Thyroid gland (tissue), 4 donors: ENCODE results near the gene ZYX. TPM values are rescaled to one million over a fixed set of nuclear protein-coding genes. Genes with fewer than 3 reads are reported as not detected.

ENCODE experiments used
- DNase-seq, 2 donors: peaks; one replicate each; pipeline ENCODE4 v3.0.0-alpha.2; 2019
- H3K27ac ChIP-seq, 3 donors: fragments of 200-600 bp; sonication (generic); 1 replicate in 2 of 3; 2 replicates in 1 of 3; pipeline ENCODE4 v1.5.1; 2016 to 2019; ENCODE audit warnings: mild to moderate bottlenecking in 1 of 3, moderate library complexity in 1 of 3
- H3K27me3 ChIP-seq: fragments of 200-600 bp; sonication (generic); one replicate; pipeline ENCODE4 v1.5.1; 2019
- H3K36me3 ChIP-seq, 2 donors: fragments of 200-600 bp; sonication (generic); one replicate each; pipeline ENCODE4 v1.5.1; 2016 to 2019
- H3K4me1 ChIP-seq, 2 donors: fragments of 200-600 bp; sonication (generic); one replicate each; pipeline ENCODE4 v1.5.1; 2017 to 2019
- H3K4me3 ChIP-seq, 3 donors: fragments of 200-600 bp; sonication (generic); replicated peaks in 1 of 3; 1 replicate in 2 of 3; 2 replicates in 1 of 3; pipeline ENCODE4 v1.5.1; 2016; ENCODE audit warnings: mild to moderate bottlenecking in 1 of 3
- H3K9me3 ChIP-seq: fragments of 200-600 bp; sonication (generic); one replicate; pipeline ENCODE4 v1.5.1; 2017
- POLR2A ChIP-seq, 2 donors: fragments of 450-650 bp; IDR thresholded peaks; one replicate each; pipeline ENCODE4 v1.6.1; 2017; ENCODE audit warnings: antibody characterized with exemption in 2 of 2, mild to moderate bottlenecking in 2 of 2, moderate library complexity in 1 of 2
- WGBS, 2 donors: methylation state at CpG; one replicate each; pipeline ENCODE4 v1.1.5; 2017; 5-methylcytosine and 5-hydroxymethylcytosine counted together
- intact Hi-C: fragments of 100-400 bp; cut with DNase I; formaldehyde crosslinking; loops from one replicate; pipeline ENCODE4 v1.15.1; 2023
- total RNA-seq, 4 donors: library from RNA; depleted of rRNA; stranded (reverse); fragments of >200 nt; gene quantifications; one replicate each; pipeline ENCODE4 v1.2.3, GENCODE V29; 2016
- TF ChIP-seq, protein P1 (sequence below), 6 experiments: fragments of 200-600 bp in 3 of 6; fragments of 450-650 bp in 3 of 6; sonication (generic) in 3 of 6; IDR thresholded peaks; one replicate each; pipeline ENCODE4 v1.5.1; 2016 to 2019; ENCODE audit warnings: antibody characterized with exemption in 6 of 6, mild to moderate bottlenecking in 2 of 6, inconsistent platforms in 1 of 6, moderate library complexity in 1 of 6

ZYX gene
- total RNA-seq, 4 donors from 2014 or later = 24.6 to 55.4 (median 31.3) TPM

DNA sequence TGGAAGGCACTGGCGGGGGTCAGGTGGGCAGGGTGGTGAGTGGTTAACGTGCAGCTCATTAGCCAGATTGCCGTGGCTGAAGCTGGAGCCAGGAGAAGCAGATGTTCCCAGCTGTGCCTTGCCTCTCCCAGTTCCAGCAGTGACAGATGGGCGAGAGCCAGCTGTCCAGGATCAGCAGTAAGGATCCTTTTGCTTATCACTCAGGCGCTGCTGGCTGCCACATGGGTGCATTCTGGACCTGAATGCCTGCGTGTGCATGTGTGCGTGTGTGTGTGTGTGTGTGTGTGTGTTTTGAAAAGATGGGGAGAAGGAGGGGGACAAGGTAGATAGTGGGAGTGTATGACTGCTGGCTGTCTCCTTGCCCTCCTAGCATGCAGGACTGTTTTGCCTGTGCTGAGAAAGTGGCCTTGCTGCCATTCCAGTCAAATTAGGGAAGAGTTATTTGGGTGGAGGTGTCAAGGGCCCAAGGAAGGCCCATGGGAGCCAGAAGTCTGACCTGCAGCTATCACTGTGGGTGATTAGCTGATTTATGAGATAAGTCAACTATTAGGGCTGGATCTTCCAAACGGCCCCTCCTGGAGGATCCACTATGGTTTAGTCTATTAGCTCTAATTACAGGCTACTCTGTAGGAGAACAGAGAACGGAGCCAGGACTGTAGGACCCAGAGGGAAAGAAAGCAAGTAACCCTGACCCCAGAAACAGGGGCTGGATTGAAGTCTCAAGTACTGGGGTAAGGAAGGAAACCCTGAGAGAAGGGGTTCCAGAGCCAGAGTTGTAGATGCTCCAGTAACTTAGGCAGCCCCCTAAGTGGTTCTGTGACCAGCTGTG lies 24.2 kb downstream of the ZYX start:
- Histone ChIP-seq H3K36me3 (no peaks in the 10 kb centered on the region), H3K27me3 (no peaks in the 10 kb centered on the region), H3K4me3 (no peak overlapping the region), H3K9me3 (no peaks in the 10 kb centered on the region), H3K27ac (no peak overlapping the region), H3K4me1 (peaks cover 19 to 22% of the 10 kb centered on the region in 2 donors)
- 68 to 78% methylated on average over 8 to 9 of the region's 9 CpGs for WGBS, 2 donors
- no peak for DNase-seq
- TF ChIP-seq, protein P1, sequence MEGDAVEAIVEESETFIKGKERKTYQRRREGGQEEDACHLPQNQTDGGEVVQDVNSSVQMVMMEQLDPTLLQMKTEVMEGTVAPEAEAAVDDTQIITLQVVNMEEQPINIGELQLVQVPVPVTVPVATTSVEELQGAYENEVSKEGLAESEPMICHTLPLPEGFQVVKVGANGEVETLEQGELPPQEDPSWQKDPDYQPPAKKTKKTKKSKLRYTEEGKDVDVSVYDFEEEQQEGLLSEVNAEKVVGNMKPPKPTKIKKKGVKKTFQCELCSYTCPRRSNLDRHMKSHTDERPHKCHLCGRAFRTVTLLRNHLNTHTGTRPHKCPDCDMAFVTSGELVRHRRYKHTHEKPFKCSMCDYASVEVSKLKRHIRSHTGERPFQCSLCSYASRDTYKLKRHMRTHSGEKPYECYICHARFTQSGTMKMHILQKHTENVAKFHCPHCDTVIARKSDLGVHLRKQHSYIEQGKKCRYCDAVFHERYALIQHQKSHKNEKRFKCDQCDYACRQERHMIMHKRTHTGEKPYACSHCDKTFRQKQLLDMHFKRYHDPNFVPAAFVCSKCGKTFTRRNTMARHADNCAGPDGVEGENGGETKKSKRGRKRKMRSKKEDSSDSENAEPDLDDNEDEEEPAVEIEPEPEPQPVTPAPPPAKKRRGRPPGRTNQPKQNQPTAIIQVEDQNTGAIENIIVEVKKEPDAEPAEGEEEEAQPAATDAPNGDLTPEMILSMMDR (IDR thresholded peaks at IDR 0.05) = no peak
- TF ChIP-seq POLR2A (IDR thresholded peaks at IDR 0.05) = no peak
- intact Hi-C loops = no loop called here

DNA sequence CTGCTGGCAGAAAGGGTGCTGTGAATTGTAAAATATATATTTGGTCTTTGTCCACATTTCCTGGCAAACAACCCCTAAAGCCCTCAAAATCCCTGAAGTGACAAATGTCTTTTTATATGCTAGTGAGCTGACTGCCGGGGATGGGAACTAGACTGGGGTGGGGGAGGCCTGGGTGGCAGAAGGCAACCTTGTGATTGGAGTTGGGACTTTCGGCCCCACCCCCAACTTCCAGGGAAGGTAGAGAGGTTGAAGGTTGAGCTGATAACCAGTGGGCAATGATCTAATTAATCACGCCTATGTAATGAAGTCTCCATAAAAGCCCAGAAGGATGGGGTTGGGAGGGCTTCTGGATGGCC lies 24.8 kb downstream of the ZYX start:
- Histone ChIP-seq H3K9me3 (no peaks in the 10 kb centered on the region), H3K27ac (no peak overlapping the region), H3K36me3 (no peaks in the 10 kb centered on the region), H3K27me3 (no peaks in the 10 kb centered on the region), H3K4me3 (no peak overlapping the region), H3K4me1 (peaks cover 19 to 22% of the 10 kb centered on the region in 2 donors)
- intact Hi-C loops = no loop called here
- DNase-seq = no peak
- 88 to 93% methylated on average over 3 of the region's 3 CpGs for WGBS, 2 donors
- TF ChIP-seq POLR2A (IDR thresholded peaks at IDR 0.05) = no peak
- TF ChIP-seq, protein P1 (IDR thresholded peaks at IDR 0.05) = no peak

DNA sequence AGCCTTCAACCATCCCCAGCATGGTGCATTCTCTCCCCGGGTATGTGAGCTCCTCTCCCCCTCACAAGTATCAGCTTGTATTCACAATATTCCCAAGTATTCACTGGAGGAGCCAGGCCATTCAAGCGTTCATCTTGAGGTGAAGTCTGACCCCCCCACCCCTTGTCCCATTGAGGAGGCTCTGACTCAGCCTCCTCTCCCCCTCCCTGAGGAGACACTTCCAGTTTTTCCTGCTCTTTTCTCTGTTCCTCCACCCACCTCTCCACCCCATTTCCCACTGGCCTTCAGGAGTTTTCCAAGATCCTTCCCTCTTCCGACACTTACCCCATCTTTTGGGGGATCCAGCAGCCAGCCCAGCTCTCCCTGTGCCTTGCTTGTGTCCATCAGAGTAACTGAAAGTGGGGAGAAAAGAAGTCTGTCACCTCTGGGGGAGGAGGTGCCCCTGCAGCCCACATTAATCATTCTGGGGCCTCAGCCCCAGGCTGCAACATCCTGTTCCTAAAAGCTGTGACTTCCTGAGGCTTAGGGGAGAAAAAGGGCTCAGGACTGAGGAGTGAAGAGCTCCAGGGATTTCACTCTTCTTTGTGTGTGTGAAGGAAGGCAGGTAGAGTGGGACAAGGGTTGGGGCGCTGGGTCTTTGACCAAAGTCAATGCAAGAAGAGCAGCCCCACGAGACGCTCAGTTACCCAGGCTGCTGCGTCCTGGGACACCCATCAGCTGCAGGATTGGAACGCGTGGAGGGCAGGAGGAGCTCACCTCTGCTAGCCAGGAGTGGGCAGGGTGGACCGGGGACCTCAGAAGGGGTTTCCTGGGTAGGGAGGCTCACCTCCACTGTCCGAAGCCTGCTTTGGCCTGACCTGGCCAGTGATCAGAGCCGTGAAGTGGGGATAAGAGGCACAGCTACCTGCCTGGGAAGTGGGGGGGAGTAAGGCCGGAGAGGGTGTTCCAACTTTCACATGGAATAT lies 26.4 kb downstream of the ZYX start:
- no peaks in the 10 kb centered on the region for H3K9me3 ChIP-seq
- DNase-seq = peak in 1 of 2 donors; percentile 37
- intact Hi-C loops = no loop called here
- TF ChIP-seq, protein P1 (IDR thresholded peaks at IDR 0.05) = no peak
- TF ChIP-seq POLR2A (IDR thresholded peaks at IDR 0.05) = no peak
- WGBS, 2 donors = 32 to 58% methylated on average over 11 to 13 of the region's 13 CpGs
- no peaks in the 10 kb centered on the region for H3K36me3 ChIP-seq
- no peaks in the 10 kb centered on the region for H3K27me3 ChIP-seq
- H3K27ac ChIP-seq = peak overlapping the region in 2 of 3 donors; percentile 36 to 62
- H3K4me1 ChIP-seq = peaks cover 16 to 22% of the 10 kb centered on the region in 2 donors
- peak overlapping the region in 1 of 3 donors; percentile 41 for H3K4me3 ChIP-seq

DNA sequence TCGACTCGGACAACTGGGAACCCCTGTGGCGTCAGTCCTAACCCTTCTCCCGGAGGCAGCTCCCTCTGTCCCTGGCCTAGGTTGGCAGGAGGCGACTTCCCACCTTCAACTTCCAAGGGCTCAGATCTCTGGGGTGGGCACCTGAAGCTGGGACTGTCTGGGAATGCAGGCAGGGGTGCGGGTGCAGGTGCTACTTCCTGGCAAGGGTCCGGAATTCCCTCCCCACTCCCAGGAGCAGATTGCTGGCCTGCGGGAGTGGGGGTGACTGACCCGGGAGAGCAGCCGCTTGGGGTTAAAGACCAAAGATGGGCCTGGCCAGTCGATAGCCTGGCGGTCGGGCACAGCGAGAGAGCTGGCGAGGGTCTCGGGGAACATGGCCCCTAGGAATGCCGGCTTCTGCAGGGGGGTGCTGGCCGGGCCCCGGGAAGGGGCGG lies 27.1 kb downstream of the ZYX start:
- intact Hi-C loops = no loop called here
- peaks cover 10 to 22% of the 10 kb centered on the region in 2 donors for H3K4me1 ChIP-seq
- peak overlapping the region in 2 of 3 donors; percentile 34 to 41 for H3K4me3 ChIP-seq
- 13 to 17% methylated on average over 6 to 15 of the region's 20 CpGs for WGBS, 2 donors
- peak overlapping the region in 2 of 3 donors; percentile 36 to 62 for H3K27ac ChIP-seq
- no peaks in the 10 kb centered on the region for H3K9me3 ChIP-seq
- H3K36me3 ChIP-seq = no peaks in the 10 kb centered on the region
- DNase-seq = peak in 1 of 2 donors; percentile 35
- no peaks in the 10 kb centered on the region for H3K27me3 ChIP-seq
- TF ChIP-seq, protein P1 (IDR thresholded peaks at IDR 0.05) = no peak
- no peak for TF ChIP-seq POLR2A (IDR thresholded peaks at IDR 0.05)
